Measurements from ENCODE around the gene KANSL1L.

GRCh38 chr2:210020138-210020537 is 151.1 kb downstream of the KANSL1L start:
- TF ChIP-seq, protein P1, sequence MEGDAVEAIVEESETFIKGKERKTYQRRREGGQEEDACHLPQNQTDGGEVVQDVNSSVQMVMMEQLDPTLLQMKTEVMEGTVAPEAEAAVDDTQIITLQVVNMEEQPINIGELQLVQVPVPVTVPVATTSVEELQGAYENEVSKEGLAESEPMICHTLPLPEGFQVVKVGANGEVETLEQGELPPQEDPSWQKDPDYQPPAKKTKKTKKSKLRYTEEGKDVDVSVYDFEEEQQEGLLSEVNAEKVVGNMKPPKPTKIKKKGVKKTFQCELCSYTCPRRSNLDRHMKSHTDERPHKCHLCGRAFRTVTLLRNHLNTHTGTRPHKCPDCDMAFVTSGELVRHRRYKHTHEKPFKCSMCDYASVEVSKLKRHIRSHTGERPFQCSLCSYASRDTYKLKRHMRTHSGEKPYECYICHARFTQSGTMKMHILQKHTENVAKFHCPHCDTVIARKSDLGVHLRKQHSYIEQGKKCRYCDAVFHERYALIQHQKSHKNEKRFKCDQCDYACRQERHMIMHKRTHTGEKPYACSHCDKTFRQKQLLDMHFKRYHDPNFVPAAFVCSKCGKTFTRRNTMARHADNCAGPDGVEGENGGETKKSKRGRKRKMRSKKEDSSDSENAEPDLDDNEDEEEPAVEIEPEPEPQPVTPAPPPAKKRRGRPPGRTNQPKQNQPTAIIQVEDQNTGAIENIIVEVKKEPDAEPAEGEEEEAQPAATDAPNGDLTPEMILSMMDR (IDR thresholded peaks at IDR 0.05; ENCODE audit: low read depth, low read length): no peak
- no peak for TF ChIP-seq EZH2phosphoT487 (IDR thresholded peaks at IDR 0.05; ENCODE audit: low read depth)
